Mesothelial cell of epicardium (in vitro differentiated cells): ENCODE measurements around the gene SLC9A9. TPM values are rescaled to one million over a fixed set of nuclear protein-coding genes. Genes with fewer than 3 reads are reported as not detected.

ENCODE experiments used
- DNase-seq, 2 experiments: peaks; one replicate each; pipeline ENCODE4 v3.0.0; 2021; ENCODE audit warnings: low spot score in 2 of 2; ENCODE audit not compliant: unreplicated experiment in 2 of 2
- H3K27ac Mint-ChIP-seq: 2 replicates; pipeline ENCODE4 v1.8.0; 2021; ENCODE audit warnings: mixed read lengths
- H3K27me3 Mint-ChIP-seq: 2 replicates; pipeline ENCODE4 v1.8.0; 2021; ENCODE audit warnings: low read depth, mixed read lengths
- H3K36me3 Mint-ChIP-seq: 2 replicates; pipeline ENCODE4 v1.8.0; 2021; ENCODE audit warnings: mixed read lengths
- H3K4me1 Mint-ChIP-seq: 2 replicates; pipeline ENCODE4 v1.8.0; 2021; ENCODE audit warnings: mixed read lengths
- H3K4me3 Mint-ChIP-seq: 2 replicates; pipeline ENCODE4 v1.8.0; 2021; ENCODE audit warnings: mild to moderate bottlenecking, moderate library complexity, mixed read lengths
- H3K9me3 Mint-ChIP-seq: 2 replicates; pipeline ENCODE4 v1.8.0; 2021; ENCODE audit warnings: mixed read lengths
- CTCF ChIP-seq: fragments of 200-600 bp; sonication (generic); IDR thresholded peaks from one replicate; pipeline ENCODE4 v1.5.0; 2021; ENCODE audit warnings: antibody characterized with exemption; ENCODE audit not compliant: unreplicated experiment
- total RNA-seq: library from RNA; stranded (reverse); gene quantifications from 3 replicates; pipeline ENCODE4 v1.2.1, GENCODE V29; 2021

Gene SLC9A9
- total RNA-seq, 1 donor from 2014 or later: 2.7 TPM

- TF ChIP-seq CTCF: no peak
- Mint-ChIP-seq H3K27me3 (peaks cover 4% of the 10 kb centered on the region), H3K27ac (no peak overlapping the region), H3K4me3 (no peak overlapping the region), H3K4me1 (peaks cover 27% of the 10 kb centered on the region), H3K9me3 (no peaks in the 10 kb centered on the region), H3K36me3 (no peaks in the 10 kb centered on the region)
- DNase-seq: no peak
Observed at GRCh38 chr3:143309705-143310104, 538.6 kb downstream of the SLC9A9 start.

GRCh38 chr3:143307613-143308183 lies 540.6 kb downstream of the SLC9A9 start:
- no peak for TF ChIP-seq CTCF
- H3K4me1 Mint-ChIP-seq: peaks cover 35% of the 10 kb centered on the region

GRCh38 chr3:143306407-143306806 lies 541.9 kb downstream of the SLC9A9 start:
- Mint-ChIP-seq H3K4me3 (no peak overlapping the region), H3K27me3 (peaks cover 18% of the 10 kb centered on the region), H3K9me3 (no peaks in the 10 kb centered on the region), H3K4me1 (peaks cover 42% of the 10 kb centered on the region), H3K36me3 (no peaks in the 10 kb centered on the region), H3K27ac (no peak overlapping the region)
- DNase-seq: no peak
- no peak for TF ChIP-seq CTCF

More at GRCh38 chr3:143307613-143308183, 540.6 kb downstream of the SLC9A9 start:
- no peak overlapping the region for H3K27ac Mint-ChIP-seq
- no peak for DNase-seq
- H3K9me3 Mint-ChIP-seq: no peaks in the 10 kb centered on the region
- no peaks in the 10 kb centered on the region for H3K36me3 Mint-ChIP-seq
- H3K4me3 Mint-ChIP-seq: no peak overlapping the region
- H3K27me3 Mint-ChIP-seq: peaks cover 13% of the 10 kb centered on the region

- no peaks in the 10 kb centered on the region for H3K9me3 Mint-ChIP-seq
- peaks cover 47% of the 10 kb centered on the region for H3K4me1 Mint-ChIP-seq
- H3K27ac Mint-ChIP-seq: no peak overlapping the region
- H3K27me3 Mint-ChIP-seq: peaks cover 14% of the 10 kb centered on the region
- TF ChIP-seq CTCF: no peak
- H3K4me3 Mint-ChIP-seq: no peak overlapping the region
- H3K36me3 Mint-ChIP-seq: no peaks in the 10 kb centered on the region
- DNase-seq: no peak
Observed at GRCh38 chr3:143302638-143303171, 545.6 kb downstream of the SLC9A9 start.

- DNase-seq: no peak
- H3K4me3 Mint-ChIP-seq: no peak overlapping the region
- H3K9me3 Mint-ChIP-seq: no peaks in the 10 kb centered on the region
- no peak overlapping the region for H3K27ac Mint-ChIP-seq
- TF ChIP-seq CTCF: no peak
- H3K27me3 Mint-ChIP-seq: peaks cover 14% of the 10 kb centered on the region
- no peaks in the 10 kb centered on the region for H3K36me3 Mint-ChIP-seq
- peaks cover 41% of the 10 kb centered on the region for H3K4me1 Mint-ChIP-seq
Observed at GRCh38 chr3:143301031-143301901, 547.0 kb downstream of the SLC9A9 start.
